Astrocyte of the spinal cord (primary cell): ENCODE data around the gene TMEM120B.
"Not testable (repeated sequence)": the region's sequence is repeated elsewhere in the genome, so short reads cannot be mapped to it uniquely, and the experiment has no call there.

Experiments used
- DNase-seq: peaks from one replicate; pipeline ENCODE4 v3.0.0; 2011; ENCODE audit warnings: low read depth, low spot score
- H3K4me3 ChIP-seq: 2 replicates; pipeline ENCODE4 v1.5.1; 2011; ENCODE audit warnings: low read depth, mild to moderate bottlenecking, low read length, moderate library complexity
- in situ Hi-C: cut with HindIII; loops from 2 replicates; pipeline ENCODE4 v1.10.0; 2017; ENCODE audit warnings: low sequenced_read_pairs
- TF ChIP-seq, protein P1 (sequence below): IDR thresholded peaks from 2 replicates; pipeline ENCODE4 v1.5.1; 2012; ENCODE audit warnings: low read depth, mild to moderate bottlenecking, low read length, inconsistent platforms

The TMEM120B gene

DNA sequence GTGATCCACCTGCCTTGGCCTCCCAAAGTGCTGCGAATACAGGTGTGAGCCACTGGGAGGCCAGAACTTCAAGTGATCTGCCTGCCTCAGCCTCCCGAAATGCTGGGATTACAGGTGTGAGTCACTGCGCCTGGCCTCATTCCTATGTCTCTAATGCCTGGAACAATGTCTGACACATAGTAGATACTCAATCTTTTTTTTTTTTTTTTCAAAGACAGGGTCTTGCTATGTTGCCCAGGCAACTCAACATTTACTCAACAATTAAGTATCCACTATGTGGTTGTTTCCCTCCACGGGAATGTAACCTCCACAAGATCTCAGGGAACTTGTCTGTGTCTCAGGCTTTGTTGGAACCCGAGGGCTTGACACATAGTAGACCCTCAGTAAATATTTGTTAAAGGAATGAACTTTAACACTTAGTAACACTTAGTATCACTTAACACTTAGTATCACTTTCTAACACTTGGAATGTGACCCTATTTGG, 3.0 kb upstream of the TMEM120B start:
- H3K4me3 ChIP-seq = no peak overlapping the region
- peak; percentile 86 for DNase-seq
- TF ChIP-seq, protein P1, sequence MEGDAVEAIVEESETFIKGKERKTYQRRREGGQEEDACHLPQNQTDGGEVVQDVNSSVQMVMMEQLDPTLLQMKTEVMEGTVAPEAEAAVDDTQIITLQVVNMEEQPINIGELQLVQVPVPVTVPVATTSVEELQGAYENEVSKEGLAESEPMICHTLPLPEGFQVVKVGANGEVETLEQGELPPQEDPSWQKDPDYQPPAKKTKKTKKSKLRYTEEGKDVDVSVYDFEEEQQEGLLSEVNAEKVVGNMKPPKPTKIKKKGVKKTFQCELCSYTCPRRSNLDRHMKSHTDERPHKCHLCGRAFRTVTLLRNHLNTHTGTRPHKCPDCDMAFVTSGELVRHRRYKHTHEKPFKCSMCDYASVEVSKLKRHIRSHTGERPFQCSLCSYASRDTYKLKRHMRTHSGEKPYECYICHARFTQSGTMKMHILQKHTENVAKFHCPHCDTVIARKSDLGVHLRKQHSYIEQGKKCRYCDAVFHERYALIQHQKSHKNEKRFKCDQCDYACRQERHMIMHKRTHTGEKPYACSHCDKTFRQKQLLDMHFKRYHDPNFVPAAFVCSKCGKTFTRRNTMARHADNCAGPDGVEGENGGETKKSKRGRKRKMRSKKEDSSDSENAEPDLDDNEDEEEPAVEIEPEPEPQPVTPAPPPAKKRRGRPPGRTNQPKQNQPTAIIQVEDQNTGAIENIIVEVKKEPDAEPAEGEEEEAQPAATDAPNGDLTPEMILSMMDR = no peak
- in situ Hi-C loops = no loop called here

GRCh38 chr12:121711361-121712189, 977 bp upstream of the TMEM120B start:
- no peak for DNase-seq
- peak overlapping the region; percentile 86 for H3K4me3 ChIP-seq
- in situ Hi-C loops = no loop called here
- TF ChIP-seq, protein P1 = no peak

DNA sequence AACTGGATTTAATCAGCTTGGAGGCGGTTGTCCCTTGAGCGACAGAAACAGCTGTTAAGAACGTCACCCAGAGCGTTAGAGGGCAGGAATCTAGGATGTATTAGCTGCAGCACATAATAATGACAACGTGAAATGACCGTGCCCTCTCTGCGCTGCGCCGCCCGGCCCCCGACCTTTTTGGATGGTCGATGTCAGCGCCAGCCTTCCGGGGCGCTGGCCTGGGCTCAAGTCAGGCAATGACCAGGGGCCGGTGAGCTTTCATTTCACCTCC, 427 bp upstream of the TMEM120B start:
- H3K4me3 ChIP-seq = peak overlapping the region; percentile 86
- in situ Hi-C loops = no loop called here
- TF ChIP-seq, protein P1 = no peak
- peak; percentile 43 for DNase-seq

- in situ Hi-C loops = no loop called here
- no peak for DNase-seq
- peak overlapping the region; percentile 86 for H3K4me3 ChIP-seq
- TF ChIP-seq, protein P1 = no peak
Measured at GRCh38 chr12:121713257-121713777, 765 bp downstream of the TMEM120B start.

DNA sequence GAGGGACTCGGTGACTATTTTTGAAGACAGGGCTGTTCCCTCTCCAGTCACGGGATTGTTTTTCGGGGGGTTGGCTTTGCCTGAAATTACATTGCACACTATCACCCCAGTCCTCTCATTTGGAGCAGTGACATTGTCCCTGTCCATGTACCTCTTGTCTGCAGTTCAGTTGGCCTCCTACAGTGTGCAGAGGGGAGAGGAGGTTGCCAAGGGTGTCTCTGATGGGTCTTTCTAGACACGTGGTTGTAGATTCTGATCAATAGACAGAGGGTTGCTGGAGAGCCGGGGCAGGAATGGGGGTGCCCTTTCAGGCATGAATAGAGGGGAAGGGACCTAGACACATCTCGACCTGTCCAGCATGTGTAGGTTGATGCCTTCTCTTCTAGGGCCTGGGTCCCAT, 1.2 kb downstream of the TMEM120B start:
- peak overlapping the region; percentile 86 for H3K4me3 ChIP-seq
- in situ Hi-C loops = no loop called here
- TF ChIP-seq, protein P1 = no peak
- DNase-seq = no peak

DNA sequence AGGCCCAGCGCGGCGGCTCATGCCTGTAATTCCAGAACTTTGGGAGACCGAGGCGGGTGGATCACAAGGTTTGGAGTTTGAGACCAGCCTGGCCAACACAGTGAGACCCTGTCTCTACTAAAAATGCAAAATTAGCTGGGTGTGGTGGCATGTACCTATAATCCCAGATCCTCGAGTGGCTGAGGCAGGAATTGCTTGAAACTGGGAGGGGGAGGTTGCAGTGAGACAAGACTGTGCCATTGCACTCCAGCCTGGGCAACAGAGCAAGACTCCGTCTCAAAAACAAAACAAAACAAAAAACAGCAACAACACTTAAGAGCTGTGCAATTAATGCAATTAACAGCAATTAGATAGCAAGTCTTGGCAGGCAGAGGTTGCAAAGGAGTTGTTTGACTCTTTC, 2.5 kb downstream of the TMEM120B start:
- in situ Hi-C loops, H3K4me3 ChIP-seq, DNase-seq: not testable (repeated sequence)

DNA sequence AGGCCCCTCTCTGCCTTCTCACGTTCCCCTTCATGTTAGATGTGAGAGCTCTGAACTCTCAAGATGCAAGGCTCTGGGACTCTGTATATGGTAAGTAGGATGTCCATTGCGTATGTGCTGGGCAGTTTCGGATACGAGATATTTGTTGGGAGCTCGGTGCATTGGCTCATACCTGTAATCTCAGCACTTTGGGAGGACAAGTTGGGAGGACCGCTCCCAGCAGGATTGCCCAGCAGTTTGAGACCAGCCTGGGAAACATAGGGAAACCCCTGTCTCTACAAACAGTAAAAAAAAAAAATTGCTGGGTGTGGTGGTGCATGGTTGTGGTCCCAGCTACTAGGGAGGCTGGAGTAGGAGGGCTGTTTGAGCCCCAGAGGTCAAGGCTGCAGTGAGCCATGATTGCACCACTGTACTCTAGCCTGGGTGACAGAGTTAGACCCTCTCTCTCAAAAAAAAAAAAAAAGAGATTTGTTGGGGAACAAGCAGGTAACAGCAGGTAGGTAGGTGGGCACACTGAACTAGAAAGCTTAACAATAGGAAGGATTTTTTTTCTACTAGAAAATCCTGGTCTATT, 3.4 kb downstream of the TMEM120B start:
- no peak for DNase-seq
- TF ChIP-seq, protein P1 = no peak
- no peak overlapping the region for H3K4me3 ChIP-seq
- in situ Hi-C loops = no loop called here
